BLaER1 treated with 17β-estradiol and CSF1 and Interleukin-3, amounts not matched to agents 10 nM and 100 nM (cell line): Measurements from ENCODE around the gene CDC37L1.

ENCODE experiments used
- H3K27ac ChIP-seq, 11 experiments: shearing (Covaris generic); formaldehyde crosslinking; 2 replicates each; pipeline ENCODE4 v1.8.1; 2022
- H3K27me3 ChIP-seq, 11 experiments: shearing (Covaris generic); formaldehyde crosslinking; 2 replicates each; pipeline ENCODE4 v1.8.1; 2022
- H3K36me3 ChIP-seq, 11 experiments: shearing (Covaris generic); formaldehyde crosslinking; 2 replicates each; pipeline ENCODE4 v1.8.1; 2022
- H3K4me1 ChIP-seq, 10 experiments: shearing (Covaris generic); formaldehyde crosslinking; 2 replicates each; pipeline ENCODE4 v1.8.1; 2022
- H3K4me2 ChIP-seq, 11 experiments: shearing (Covaris generic); formaldehyde crosslinking; 2 replicates each; pipeline ENCODE4 v1.8.1; 2022
- H3K4me3 ChIP-seq, 10 experiments: shearing (Covaris generic); formaldehyde crosslinking; 2 replicates each; pipeline ENCODE4 v1.8.1; 2022
- H3K9ac ChIP-seq, 11 experiments: shearing (Covaris generic); formaldehyde crosslinking; 2 replicates each; pipeline ENCODE4 v1.8.1; 2022
- H3K9me3 ChIP-seq, 11 experiments: shearing (Covaris generic); formaldehyde crosslinking; replicated peaks in 1 of 11; 2 replicates each; pipeline ENCODE4 v1.8.1; 2022
- H4K20me1 ChIP-seq, 11 experiments: shearing (Covaris generic); formaldehyde crosslinking; 2 replicates each; pipeline ENCODE4 v1.8.1; 2022
- Cebpa-rat ChIP-seq, 11 experiments: shearing (Covaris generic); IDR thresholded peaks; 2 replicates each; pipeline ENCODE4 v1.8.1; 2022

CDC37L1 gene

GRCh38 chr9:4734150-4734549 is 54.8 kb downstream of the CDC37L1 start:
- H3K27me3 ChIP-seq = no peaks in the 10 kb centered on the region
- H4K20me1 ChIP-seq = peaks cover 10 to 38% (median 16%) of the 10 kb centered on the region in 11 experiments; a peak in 12 of 22 replicates
- no peak for TF ChIP-seq Cebpa-rat (IDR thresholded peaks at IDR 0.05)
- H3K9ac ChIP-seq = no peak overlapping the region
- peaks cover 0 to 5% (median 0%) of the 10 kb centered on the region in 11 experiments; a peak in 4 of 22 replicates for H3K9me3 ChIP-seq
- H3K4me3 ChIP-seq = no peak overlapping the region
- no peak overlapping the region for H3K4me2 ChIP-seq
- H3K36me3 ChIP-seq = peaks cover 0 to 41% (median 25%) of the 10 kb centered on the region in 11 experiments; a peak in 17 of 22 replicates
- no peak overlapping the region for H3K27ac ChIP-seq
- peaks cover 9 to 22% (median 13%) of the 10 kb centered on the region in 10 experiments for H3K4me1 ChIP-seq

GRCh38 chr9:4738866-4739586 is 59.7 kb downstream of the CDC37L1 start:
- no peak for TF ChIP-seq Cebpa-rat (IDR thresholded peaks at IDR 0.05)
- Histone ChIP-seq H3K27ac (peak overlapping the region in 6 of 11 experiments; percentile 85 to 94 (median 89); a peak in 11 of 22 replicates), H3K4me2 (peak overlapping the region; percentile 79 to 94 (median 90)), H3K27me3 (no peaks in the 10 kb centered on the region), H3K9me3 (no peaks in the 10 kb centered on the region), H4K20me1 (peaks cover 0 to 25% (median 3%) of the 10 kb centered on the region in 11 experiments; a peak in 11 of 22 replicates), H3K4me3 (peak overlapping the region; percentile 79 to 95 (median 90)), H3K4me1 (peaks cover 15 to 29% (median 23%) of the 10 kb centered on the region in 10 experiments), H3K9ac (peak overlapping the region; percentile 88 to 97 (median 92); a peak in 20 of 22 replicates), H3K36me3 (peaks cover 0 to 17% (median 6%) of the 10 kb centered on the region in 11 experiments; a peak in 9 of 22 replicates)

- H4K20me1 ChIP-seq = peaks cover 0 to 25% (median 3%) of the 10 kb centered on the region in 11 experiments; a peak in 10 of 22 replicates
- peaks cover 15 to 29% (median 23%) of the 10 kb centered on the region in 10 experiments for H3K4me1 ChIP-seq
- H3K9ac ChIP-seq = peak overlapping the region; percentile 88 to 97 (median 92)
- H3K27ac ChIP-seq = peak overlapping the region; percentile 75 to 94 (median 87); a peak in 20 of 22 replicates
- H3K27me3 ChIP-seq = no peaks in the 10 kb centered on the region
- H3K36me3 ChIP-seq = peaks cover 0 to 10% (median under 1%) of the 10 kb centered on the region in 11 experiments; a peak in 3 of 22 replicates
- peak overlapping the region; percentile 79 to 94 (median 90) for H3K4me2 ChIP-seq
- H3K4me3 ChIP-seq = peak overlapping the region; percentile 79 to 95 (median 90)
- TF ChIP-seq Cebpa-rat (IDR thresholded peaks at IDR 0.05) = no peak
- no peaks in the 10 kb centered on the region for H3K9me3 ChIP-seq
Observed at GRCh38 chr9:4739587-4740387, 60.4 kb downstream of the CDC37L1 start.

GRCh38 chr9:4740388-4740637 is 60.9 kb downstream of the CDC37L1 start:
- TF ChIP-seq Cebpa-rat (IDR thresholded peaks at IDR 0.05) = no peak
- Histone ChIP-seq H3K36me3 (peaks cover 0 to 8% (median 0%) of the 10 kb centered on the region in 11 experiments; a peak in 3 of 22 replicates), H4K20me1 (peaks cover 0 to 25% (median 3%) of the 10 kb centered on the region in 11 experiments; a peak in 9 of 22 replicates), H3K27me3 (no peaks in the 10 kb centered on the region), H3K4me1 (peaks cover 15 to 29% (median 23%) of the 10 kb centered on the region in 10 experiments), H3K9me3 (no peaks in the 10 kb centered on the region), H3K4me3 (peak overlapping the region; percentile 79 to 95 (median 90)), H3K27ac (peak overlapping the region; percentile 75 to 94 (median 87)), H3K4me2 (peak overlapping the region; percentile 79 to 94 (median 90)), H3K9ac (peak overlapping the region; percentile 88 to 97 (median 92))

GRCh38 chr9:4740638-4741364 is 61.4 kb downstream of the CDC37L1 start, which contains the start of gene AK3:
Gene AK3 (minus strand): TSS chr9:4741202. CDS start chr9:4741087, 115 bp downstream.
- Histone ChIP-seq H4K20me1 (peaks cover 0 to 21% (median 3%) of the 10 kb centered on the region in 11 experiments; a peak in 9 of 22 replicates), H3K9ac (peak within 1 kb of the TSS; percentile 88 to 97 (median 92)), H3K4me1 (peaks cover 15 to 29% (median 23%) of the 10 kb centered on the region in 10 experiments), H3K27ac (peak within 1 kb of the TSS; percentile 75 to 94 (median 87)), H3K4me2 (peak within 1 kb of the TSS; percentile 79 to 94 (median 90)), H3K4me3 (peak within 1 kb of the TSS; percentile 79 to 95 (median 90)), H3K27me3 (no peaks in the 10 kb centered on the region), H3K36me3 (peaks cover 0 to 8% (median 0%) of the 10 kb centered on the region in 11 experiments; a peak in 3 of 22 replicates), H3K9me3 (no peaks in the 10 kb centered on the region)
- TF ChIP-seq Cebpa-rat (IDR thresholded peaks at IDR 0.05) = no peak

- Histone ChIP-seq H3K4me3 (peak overlapping the region; percentile 79 to 95 (median 90)), H3K27ac (peak overlapping the region; percentile 75 to 94 (median 87)), H3K9ac (peak overlapping the region; percentile 88 to 97 (median 92)), H4K20me1 (peaks cover 0 to 19% (median 3%) of the 10 kb centered on the region in 11 experiments; a peak in 9 of 22 replicates), H3K36me3 (peaks cover 0 to 8% (median 0%) of the 10 kb centered on the region in 11 experiments; a peak in 2 of 22 replicates), H3K4me1 (peaks cover 15 to 29% (median 23%) of the 10 kb centered on the region in 10 experiments), H3K9me3 (no peaks in the 10 kb centered on the region), H3K4me2 (peak overlapping the region; percentile 79 to 94 (median 90)), H3K27me3 (no peaks in the 10 kb centered on the region)
- TF ChIP-seq Cebpa-rat (IDR thresholded peaks at IDR 0.05) = no peak
Observed at GRCh38 chr9:4741365-4742089, 62.2 kb downstream of the CDC37L1 start.

- Histone ChIP-seq H3K36me3 (0 out of 22 replicates have a peak, but pooled peaks cover 0 to 8% (median 0%) of the 10 kb centered on the region in 11 experiments), H3K9me3 (no peaks in the 10 kb centered on the region), H3K4me3 (peak overlapping the region in 6 of 10 experiments; percentile 79 to 95 (median 92); a peak in 7 of 20 replicates), H3K27me3 (no peaks in the 10 kb centered on the region), H3K27ac (no peak overlapping the region; a peak in 1 of 22 replicates), H3K4me1 (peaks cover 15 to 29% (median 23%) of the 10 kb centered on the region in 10 experiments), H3K9ac (peak overlapping the region in 4 of 11 experiments; percentile 88 to 97 (median 91); a peak in 6 of 22 replicates), H4K20me1 (peaks cover 0 to 17% (median 0%) of the 10 kb centered on the region in 11 experiments; a peak in 9 of 22 replicates), H3K4me2 (peak overlapping the region; percentile 79 to 94 (median 90); a peak in 21 of 22 replicates)
- no peak for TF ChIP-seq Cebpa-rat (IDR thresholded peaks at IDR 0.05)
Observed at GRCh38 chr9:4742246-4742645, 62.9 kb downstream of the CDC37L1 start.
